AG20443 (cell line): Measurements from ENCODE around the gene XBP1.
"Not testable (repeated sequence)": the region's sequence is repeated elsewhere in the genome, so short reads cannot be mapped to it uniquely, and the experiment has no call there.

Experiments
- DNase-seq: peaks from one replicate; pipeline ENCODE4 v3.0.0; 2012; ENCODE audit warnings: low spot score, mixed read lengths

The XBP1 gene

GRCh38 chr22:28791841-28792490 lies 8.4 kb downstream of the XBP1 start:
- DNase-seq = no peak

DNA sequence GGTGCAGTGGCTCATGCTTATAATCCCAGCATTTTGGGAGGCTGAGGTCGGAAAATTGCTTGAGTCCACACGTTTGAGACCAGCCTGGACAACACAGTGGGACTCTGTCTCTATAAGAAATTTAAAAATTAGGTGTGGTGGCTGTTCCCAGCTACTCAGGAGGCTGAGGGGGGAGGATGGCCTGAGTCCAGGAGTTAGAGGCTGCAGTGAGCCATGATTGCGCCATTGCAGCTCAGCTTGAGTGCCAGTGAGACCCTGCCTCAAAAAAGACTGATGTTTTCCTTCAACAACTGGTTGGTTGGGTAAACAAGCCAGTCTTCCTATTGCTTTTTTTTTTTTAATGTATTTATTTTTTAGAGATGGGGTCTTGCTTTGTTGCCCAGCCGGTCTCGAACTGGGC lies 9.2 kb downstream of the XBP1 start:
- DNase-seq = no peak

DNA sequence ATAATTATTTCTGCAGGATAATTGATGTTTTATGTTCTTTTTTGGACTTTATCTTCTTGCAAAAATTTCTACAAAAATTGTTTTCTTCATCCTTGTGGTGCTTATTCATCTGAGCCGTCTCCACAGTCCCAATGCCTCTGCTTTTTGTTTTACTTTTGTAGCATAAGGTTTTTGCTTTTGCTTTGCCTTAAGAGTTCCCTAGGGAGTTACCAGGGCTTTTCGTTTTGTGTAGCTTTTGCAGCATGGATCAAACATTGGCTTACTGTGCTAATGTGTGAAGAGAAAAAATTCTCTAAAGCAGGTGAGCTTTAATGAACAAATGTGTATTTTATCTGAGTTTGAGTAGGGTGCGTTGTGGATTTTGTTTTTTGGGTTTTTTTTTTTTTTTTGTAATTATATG lies 11.8 kb downstream of the XBP1 start:
- DNase-seq = no peak

- no peak for DNase-seq
Observed at GRCh38 chr22:28783786-28784671, 16.3 kb downstream of the XBP1 start.

DNA sequence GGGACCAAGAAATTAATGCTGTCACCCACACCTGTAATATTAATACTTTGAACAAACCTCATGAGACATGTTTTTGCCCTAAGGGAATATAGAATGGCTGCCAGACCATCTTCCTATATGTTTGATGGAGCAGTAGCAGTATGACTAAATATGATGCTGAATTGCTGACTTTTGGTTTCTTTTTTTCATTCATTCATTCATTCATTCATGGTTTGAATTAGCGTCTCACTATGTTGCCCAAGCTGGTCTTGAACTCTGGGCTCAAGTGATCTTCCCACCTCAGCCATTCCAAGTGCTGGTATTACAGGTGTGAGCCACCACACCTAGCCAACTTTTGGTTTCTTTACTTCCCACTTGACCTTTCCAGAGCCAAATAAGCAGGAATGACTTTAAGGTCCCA lies 20.1 kb downstream of the XBP1 start:
- no peak for DNase-seq

GRCh38 chr22:28779833-28780232 lies 20.5 kb downstream of the XBP1 start:
- no peak for DNase-seq

DNA sequence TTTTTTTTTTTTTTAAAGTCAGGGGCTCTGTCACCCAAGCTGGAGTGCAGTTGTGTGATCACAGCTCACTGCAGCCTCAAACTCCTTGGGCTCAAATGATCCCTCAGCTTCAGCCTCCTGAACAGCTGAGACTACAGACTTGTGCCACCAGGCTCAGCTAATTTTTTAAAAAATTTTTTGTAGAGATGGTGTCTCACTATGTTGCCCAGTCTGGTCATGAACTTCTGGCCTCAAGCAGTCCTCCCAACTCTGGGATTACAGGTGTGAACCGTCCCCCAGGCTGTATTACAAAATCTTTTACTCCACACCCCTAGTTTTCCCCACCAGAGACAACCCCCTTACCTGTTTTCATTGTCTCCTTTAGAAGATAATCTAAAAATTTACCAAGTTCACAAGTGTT lies 26.0 kb downstream of the XBP1 start:
- no peak for DNase-seq

GRCh38 chr22:28773461-28773867 lies 26.9 kb downstream of the XBP1 start:
- DNase-seq = peak; percentile 60

GRCh38 chr22:28772633-28773460 lies 27.5 kb downstream of the XBP1 start, which contains the start of gene CCDC117:
CCDC117 (plus strand) TSS chr22:28772695; CDS start chr22:28772850, 155 bp downstream.
- DNase-seq = peak; percentile 95

GRCh38 chr22:28771195-28771791 lies 29.1 kb downstream of the XBP1 start:
- DNase-seq = no peak

- DNase-seq = no peak
Observed at GRCh38 chr22:28769394-28770085, 30.8 kb downstream of the XBP1 start.

- DNase-seq = no peak
Observed at GRCh38 chr22:28768701-28769393, 31.5 kb downstream of the XBP1 start.

DNA sequence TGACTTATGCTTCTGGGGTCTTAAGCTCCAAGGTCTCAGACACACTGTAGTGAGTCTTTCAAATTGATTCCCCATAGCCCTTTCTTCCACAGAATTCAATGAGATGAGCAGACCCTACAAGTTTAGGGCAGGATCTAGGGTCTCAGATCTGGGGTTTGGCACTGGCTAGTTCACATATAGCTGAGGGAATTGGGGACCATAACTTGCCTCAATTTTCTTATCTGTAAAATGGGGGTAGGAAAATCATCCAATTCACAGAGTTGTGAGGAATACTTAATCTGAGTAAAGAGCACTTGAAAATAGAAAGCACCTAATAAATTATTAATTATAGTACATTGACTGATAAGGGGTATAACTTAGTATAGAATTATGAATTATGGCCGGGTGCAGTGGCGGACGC lies 33.7 kb downstream of the XBP1 start:
- DNase-seq = no peak

GRCh38 chr22:28762000-28762399 lies 38.4 kb downstream of the XBP1 start:
- not testable (repeated sequence) for DNase-seq

DNA sequence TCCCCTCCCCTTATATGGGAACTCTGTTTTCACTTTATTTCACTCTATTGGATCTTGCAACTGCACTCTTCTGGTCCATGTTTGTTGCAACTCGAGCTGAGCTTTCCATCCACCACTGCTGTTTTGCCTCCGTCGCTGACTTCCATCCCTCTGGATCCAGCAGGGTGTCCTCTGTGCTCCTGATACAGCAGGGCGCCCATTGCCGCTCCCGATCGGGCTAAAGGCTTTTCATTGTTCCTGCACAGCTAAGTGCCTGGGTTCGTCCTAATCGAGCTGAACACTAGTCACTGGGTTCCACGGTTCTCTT lies 39.0 kb downstream of the XBP1 start:
- DNase-seq = no peak

DNA sequence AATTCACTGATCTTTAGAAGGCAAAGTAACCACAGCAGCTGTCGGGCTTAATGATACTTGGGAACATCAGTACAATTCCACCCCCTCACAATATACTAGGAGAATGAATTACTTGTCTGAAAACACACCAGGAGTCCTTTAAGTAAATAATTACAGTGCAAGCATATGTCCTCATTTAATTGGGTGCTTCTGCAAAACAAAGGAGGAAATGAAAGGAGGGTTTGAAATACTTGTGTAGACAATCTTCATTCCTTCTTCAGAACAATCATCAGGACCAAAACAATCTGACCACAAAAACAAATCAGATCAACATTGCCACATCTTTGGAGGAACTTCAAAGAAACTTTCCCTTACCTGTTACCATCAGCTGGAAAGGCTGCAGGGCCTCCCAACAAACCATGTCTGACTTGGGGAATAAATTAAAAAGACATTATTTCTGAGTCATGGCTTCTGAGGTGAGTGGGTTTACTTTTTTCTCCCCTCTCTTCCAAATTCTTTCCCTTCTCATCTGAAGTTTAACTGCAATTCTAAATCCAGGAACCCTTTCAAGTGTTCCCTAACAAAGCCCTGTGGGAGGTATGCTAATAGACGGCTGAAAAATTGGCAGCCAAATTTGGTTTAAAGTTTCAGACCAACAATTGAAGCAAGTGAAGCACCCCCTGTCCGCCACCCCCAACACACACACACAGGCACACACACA lies 40.4 kb downstream of the XBP1 start:
- DNase-seq = no peak

DNA sequence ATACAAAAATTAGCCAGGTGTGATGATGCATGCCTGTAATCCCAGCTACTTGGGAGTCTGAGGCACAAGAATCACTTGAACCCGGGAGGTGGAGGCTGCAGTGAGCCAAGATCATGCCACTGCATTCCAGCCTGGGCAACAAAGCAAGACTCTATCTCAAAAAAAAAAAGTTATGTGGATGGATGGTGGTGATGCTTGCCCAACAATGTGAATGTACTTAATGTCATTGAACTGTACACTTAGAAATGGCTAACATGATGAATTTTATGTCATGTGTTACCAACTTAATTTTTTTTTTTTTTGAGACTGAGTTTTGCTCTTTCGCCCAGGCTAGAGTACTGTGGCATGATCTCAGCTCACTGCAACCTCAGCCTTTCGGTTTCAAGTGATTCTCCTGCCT lies 45.9 kb downstream of the XBP1 start:
- not testable (repeated sequence) for DNase-seq

GRCh38 chr22:28750471-28750881 lies 49.9 kb downstream of the XBP1 start:
- peak; percentile 26 for DNase-seq
